MM.1S (cell line): ENCODE measurements around the gene CHMP2B.

Experiments used
- CTCF ChIP-seq: fragments of 300-600 bp; sonication (generic); IDR thresholded peaks from 2 replicates; pipeline ENCODE4 v1.5.1; 2016; ENCODE audit warnings: antibody characterized with exemption, low read length, mixed read lengths
- EZH2 ChIP-seq: fragments of 300-600 bp; sonication (generic); optimal IDR thresholded peaks from 2 replicates; pipeline ENCODE3; 2017; ENCODE audit warnings: low read depth, mild to moderate bottlenecking, antibody characterized with exemption, low read length, mixed read lengths
- EZH2phosphoT487 ChIP-seq: fragments of 300-600 bp; sonication (generic); IDR thresholded peaks from 2 replicates; pipeline ENCODE4 v1.6.1; 2018; ENCODE audit warnings: antibody characterized with exemption, low read length

GRCh38 chr3:87206635-87207034, 20.5 kb upstream of the CHMP2B start:
- TF ChIP-seq EZH2phosphoT487 (no peak), CTCF (no peak), EZH2 (no peak)
